Measurements from ENCODE around the gene HNRNPM.

HNRNPM gene

DNA sequence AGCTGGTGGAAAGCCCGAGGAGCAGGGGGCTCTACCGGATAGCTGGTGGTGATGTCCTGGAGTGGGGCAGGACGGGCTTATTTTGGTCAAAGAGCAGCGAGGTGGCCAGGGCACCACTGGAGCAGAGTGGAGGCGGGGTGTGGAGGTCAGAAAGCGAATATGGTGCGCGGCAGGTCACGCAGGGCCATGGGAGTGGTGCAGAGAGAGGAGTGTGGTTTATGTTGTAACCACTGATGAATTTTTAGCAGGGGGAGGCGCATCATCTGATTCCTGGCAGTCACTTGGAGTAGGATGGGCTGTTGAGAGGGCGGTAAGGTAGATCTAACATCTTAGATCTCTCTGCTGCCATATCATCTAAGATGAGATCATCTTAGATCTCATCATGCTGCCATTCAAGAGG is 70.5 kb downstream of the HNRNPM start:
- H3K4me3 ChIP-seq (ENCODE audit: low read depth, low read length) = no peak overlapping the region
- TF ChIP-seq, protein P1, sequence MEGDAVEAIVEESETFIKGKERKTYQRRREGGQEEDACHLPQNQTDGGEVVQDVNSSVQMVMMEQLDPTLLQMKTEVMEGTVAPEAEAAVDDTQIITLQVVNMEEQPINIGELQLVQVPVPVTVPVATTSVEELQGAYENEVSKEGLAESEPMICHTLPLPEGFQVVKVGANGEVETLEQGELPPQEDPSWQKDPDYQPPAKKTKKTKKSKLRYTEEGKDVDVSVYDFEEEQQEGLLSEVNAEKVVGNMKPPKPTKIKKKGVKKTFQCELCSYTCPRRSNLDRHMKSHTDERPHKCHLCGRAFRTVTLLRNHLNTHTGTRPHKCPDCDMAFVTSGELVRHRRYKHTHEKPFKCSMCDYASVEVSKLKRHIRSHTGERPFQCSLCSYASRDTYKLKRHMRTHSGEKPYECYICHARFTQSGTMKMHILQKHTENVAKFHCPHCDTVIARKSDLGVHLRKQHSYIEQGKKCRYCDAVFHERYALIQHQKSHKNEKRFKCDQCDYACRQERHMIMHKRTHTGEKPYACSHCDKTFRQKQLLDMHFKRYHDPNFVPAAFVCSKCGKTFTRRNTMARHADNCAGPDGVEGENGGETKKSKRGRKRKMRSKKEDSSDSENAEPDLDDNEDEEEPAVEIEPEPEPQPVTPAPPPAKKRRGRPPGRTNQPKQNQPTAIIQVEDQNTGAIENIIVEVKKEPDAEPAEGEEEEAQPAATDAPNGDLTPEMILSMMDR (IDR thresholded peaks at IDR 0.05; ENCODE audit: control insufficient read depth, extremely low read depth, insufficient read depth) = no peak
- no peak for DNase-seq (ENCODE audit: low read depth)

DNA sequence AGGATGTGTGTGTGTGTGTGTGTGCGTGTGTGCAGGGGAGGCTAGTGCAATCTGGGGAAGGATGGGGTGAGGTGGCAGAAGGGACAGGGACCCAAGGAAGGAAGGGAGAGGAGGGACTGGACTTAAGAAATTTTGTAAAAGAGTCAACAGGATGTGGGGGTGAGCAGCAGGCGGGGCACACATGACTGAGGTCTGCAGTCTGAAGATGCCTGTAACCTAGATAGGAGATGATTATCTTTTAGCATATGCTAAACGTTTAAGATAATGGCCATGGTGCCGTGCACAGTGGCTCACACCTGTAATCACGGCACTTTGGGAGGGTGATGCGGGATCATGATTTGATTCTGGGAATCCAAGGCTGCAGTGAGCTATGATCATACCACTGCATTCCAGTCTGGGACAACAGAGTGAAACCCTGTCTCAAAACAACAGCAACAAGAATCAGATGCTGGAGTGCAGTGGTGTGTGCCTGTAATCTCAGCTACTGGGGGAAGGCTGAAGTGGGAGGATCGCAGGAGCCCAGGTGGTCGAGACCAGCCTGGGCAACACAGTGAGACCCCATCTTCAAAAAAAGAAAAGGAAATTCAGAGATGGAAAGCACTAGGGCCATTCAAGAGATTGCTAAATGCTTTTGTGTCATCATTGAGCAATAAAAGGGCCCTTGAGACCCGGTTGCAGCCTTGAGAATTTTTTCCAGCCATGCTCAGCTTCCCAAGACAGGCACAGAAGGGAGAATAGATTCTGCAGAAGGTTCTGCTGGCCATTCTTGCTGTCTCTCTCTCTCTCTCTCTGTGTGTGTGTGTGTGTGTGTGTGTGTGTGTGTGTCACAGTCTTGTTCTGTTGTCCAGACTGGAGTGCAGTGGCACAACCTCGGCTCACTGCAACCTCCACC is 73.0 kb downstream of the HNRNPM start:
- H3K4me3 ChIP-seq (ENCODE audit: low read depth, low read length) = no peak overlapping the region
- DNase-seq (ENCODE audit: low read depth) = no peak
- TF ChIP-seq, protein P1 (IDR thresholded peaks at IDR 0.05; ENCODE audit: control insufficient read depth, extremely low read depth, insufficient read depth) = no peak

DNA sequence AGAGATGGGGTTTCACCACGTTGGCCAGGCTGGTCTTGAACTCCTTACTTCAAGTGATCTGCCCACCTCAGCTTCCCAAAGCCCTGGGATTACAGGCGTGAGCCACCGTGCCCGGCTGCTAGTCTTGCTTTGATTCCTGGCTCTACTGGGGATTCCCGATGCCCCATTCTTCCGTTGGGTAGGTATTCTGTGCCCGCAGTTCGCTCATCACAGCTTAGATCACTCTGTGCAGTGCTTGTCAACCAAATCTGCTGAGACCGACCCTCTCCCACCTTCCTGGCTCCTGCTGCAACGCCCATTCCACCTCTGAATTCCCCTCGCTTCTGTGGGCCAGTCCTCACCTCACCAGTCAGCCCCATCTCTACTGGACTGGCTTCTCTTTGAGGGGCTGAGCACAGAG is 73.8 kb downstream of the HNRNPM start:
- DNase-seq (ENCODE audit: low read depth) = no peak
- no peak overlapping the region for H3K4me3 ChIP-seq (ENCODE audit: low read depth, low read length)

DNA sequence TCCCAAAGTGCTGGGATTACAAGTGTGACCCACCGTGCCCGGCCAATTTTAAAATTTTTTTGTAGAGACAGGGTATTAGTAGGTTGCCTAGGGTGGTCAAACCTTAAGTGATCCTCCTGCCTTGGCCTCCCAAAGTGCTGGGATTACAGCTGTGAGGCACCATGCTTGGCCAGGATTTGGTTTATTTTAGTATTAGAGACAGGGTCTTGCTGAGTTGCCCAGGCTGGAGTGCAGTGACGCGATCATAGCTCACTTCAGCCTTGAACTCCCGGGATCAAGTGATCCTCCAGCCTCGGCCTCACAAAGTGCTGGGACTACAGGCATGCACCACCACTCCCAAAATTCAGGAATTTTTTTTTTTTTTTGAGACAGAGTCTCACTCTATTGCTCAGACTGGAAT is 74.6 kb downstream of the HNRNPM start:
- TF ChIP-seq, protein P1 (IDR thresholded peaks at IDR 0.05; ENCODE audit: control insufficient read depth, extremely low read depth, insufficient read depth) = no peak
- DNase-seq (ENCODE audit: low read depth) = no peak
- no peak overlapping the region for H3K4me3 ChIP-seq (ENCODE audit: low read depth, low read length)

More for the DNA sequence above, 73.8 kb downstream of the HNRNPM start:
- TF ChIP-seq, protein P1 (IDR thresholded peaks at IDR 0.05; ENCODE audit: control insufficient read depth, extremely low read depth, insufficient read depth) = no peak

DNA sequence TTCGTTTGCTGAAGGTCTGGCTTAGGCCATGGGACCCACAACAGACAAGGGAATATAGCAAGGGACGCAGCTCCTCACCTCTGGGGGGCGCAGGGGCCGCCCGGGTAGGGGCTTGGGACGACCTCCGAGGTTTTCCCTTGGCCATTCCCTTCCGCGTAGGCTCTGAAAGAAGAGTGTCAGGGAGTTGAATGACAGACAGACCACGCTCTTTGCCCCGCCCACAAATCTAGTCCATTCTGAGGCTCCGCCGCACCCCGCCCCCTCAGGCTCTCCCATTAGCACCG is 80.6 kb downstream of the HNRNPM start:
- H3K4me3 ChIP-seq (ENCODE audit: low read depth, low read length) = peak overlapping the region; percentile 46
- no peak for DNase-seq (ENCODE audit: low read depth)
- TF ChIP-seq, protein P1 (IDR thresholded peaks at IDR 0.05; ENCODE audit: control insufficient read depth, extremely low read depth, insufficient read depth) = no peak

DNA sequence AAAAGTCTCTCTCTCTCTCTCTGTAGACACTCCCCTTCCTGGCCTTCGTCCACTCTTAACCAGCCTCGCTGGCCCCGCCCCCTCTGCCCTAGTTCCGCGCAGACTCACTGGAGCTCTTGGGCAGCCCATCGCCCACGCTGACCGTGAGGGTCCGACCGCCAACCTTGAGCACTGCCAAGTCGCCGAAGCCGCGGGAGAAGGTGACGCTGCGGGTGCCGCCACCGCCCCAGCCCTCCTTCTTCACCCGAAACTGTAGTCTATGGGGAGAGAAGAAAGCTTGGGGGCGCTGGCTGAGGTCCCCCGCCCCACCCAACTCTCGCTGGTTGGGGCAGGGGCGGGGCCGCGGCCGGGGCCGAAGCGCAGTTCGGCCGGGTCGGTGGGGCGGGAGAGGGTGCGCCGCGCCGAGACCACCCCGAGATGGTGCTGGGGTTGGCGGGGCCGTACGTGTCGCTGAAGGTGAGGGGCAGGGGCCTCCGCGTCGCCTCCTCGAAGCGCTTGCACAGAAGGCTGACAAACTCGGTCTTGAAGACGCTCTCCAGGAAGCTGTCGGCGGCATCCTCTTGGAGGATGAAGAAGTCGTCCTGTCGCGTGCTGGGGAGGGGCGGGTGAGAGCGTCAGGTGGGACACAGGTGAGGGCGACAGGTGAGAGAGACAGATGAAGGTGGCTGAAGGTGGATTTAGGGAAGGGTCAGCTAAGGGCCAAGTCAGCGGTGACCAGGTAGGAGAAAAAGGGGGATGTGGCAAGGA is 81.7 kb downstream of the HNRNPM start:
- H3K4me3 ChIP-seq (ENCODE audit: low read depth, low read length) = peak overlapping the region; percentile 69
- TF ChIP-seq, protein P1 (IDR thresholded peaks at IDR 0.05; ENCODE audit: control insufficient read depth, extremely low read depth, insufficient read depth) = no peak
- DNase-seq (ENCODE audit: low read depth) = peak; percentile 54
